T-helper 2 cell treated with Interferon-gamma antibody and Interleukin-4, amounts not matched to agents 100 ng/mL and 5 ng/mL, for 36 hours (primary cell): ENCODE measurements around the gene TAT. TPM values are rescaled to one million over a fixed set of nuclear protein-coding genes. Genes with fewer than 3 reads are reported as not detected.
"Not testable (repeated sequence)": the region's sequence is repeated elsewhere in the genome, so short reads cannot be mapped to it uniquely, and the experiment has no call there.

Experiments used
- intact Hi-C: fragments of 100-400 bp; cut with micrococcal nuclease; formaldehyde crosslinking; loops from one replicate; pipeline ENCODE4 v1.15.1; 2023
- total RNA-seq: library from RNA; stranded (reverse); gene quantifications from 2 replicates; pipeline ENCODE4 v1.2.3, GENCODE V29; 2022

The TAT gene
- not detected in 2 replicates for total RNA-seq

- intact Hi-C loops = no loop called here
These were observed at the start of gene TAT for GRCh38 chr16:71576971-71577370. TAT (minus strand) TSS chr16:71577092; CDS start chr16:71576415, 677 bp downstream.

GRCh38 chr16:71626018-71626857 is 49.3 kb upstream of the TAT start, which contains the start of gene MARVELD3:
MARVELD3 (plus strand) TSS chr16:71626184; CDS start chr16:71626230, 46 bp downstream.
- intact Hi-C loops = no loop called here

- intact Hi-C loops = no loop called here
These were observed 48.4 kb upstream of the TAT start for GRCh38 chr16:71625113-71625850.

- intact Hi-C loops = no loop called here
These were observed 46.7 kb upstream of the TAT start for GRCh38 chr16:71623597-71623996.

GRCh38 chr16:71622088-71622487 is 45.2 kb upstream of the TAT start:
- intact Hi-C loops = no loop called here

- intact Hi-C loops = no loop called here
These were observed 41.5 kb upstream of the TAT start for GRCh38 chr16:71618429-71618828.

- intact Hi-C loops = not testable (repeated sequence)
These were observed 38.1 kb upstream of the TAT start for GRCh38 chr16:71614956-71615355.

- intact Hi-C loops = loop anchor here (1.0 to 2.0 kb wide), 3 partner anchors 46 to 198 kb away; no protein-coding TSS in a partner anchor
These were observed 34.3 kb upstream of the TAT start for GRCh38 chr16:71610936-71611871.

- intact Hi-C loops = loop anchor here (2.0 kb wide), 2 partner anchors 68 to 198 kb away; no protein-coding TSS in a partner anchor
These were observed 33.6 kb upstream of the TAT start for GRCh38 chr16:71610447-71610846.

- intact Hi-C loops = no loop called here
These were observed 32.2 kb upstream of the TAT start for GRCh38 chr16:71609066-71609465.

- intact Hi-C loops = no loop called here
These were observed 23.9 kb upstream of the TAT start for GRCh38 chr16:71600822-71601221.

GRCh38 chr16:71598426-71598825 is 21.5 kb upstream of the TAT start:
- intact Hi-C loops = not testable (repeated sequence)

- intact Hi-C loops = not testable (repeated sequence)
These were observed 18.5 kb upstream of the TAT start for GRCh38 chr16:71595340-71595826.

GRCh38 chr16:71594000-71594646 is 17.2 kb upstream of the TAT start:
- intact Hi-C loops = no loop called here

GRCh38 chr16:71593048-71593999 is 16.4 kb upstream of the TAT start:
- intact Hi-C loops = no loop called here

- intact Hi-C loops = no loop called here
These were observed 15.0 kb upstream of the TAT start for GRCh38 chr16:71591917-71592316.

GRCh38 chr16:71590584-71590983 is 13.7 kb upstream of the TAT start:
- intact Hi-C loops = no loop called here

GRCh38 chr16:71590071-71590470 is 13.2 kb upstream of the TAT start:
- intact Hi-C loops = not testable (repeated sequence)

GRCh38 chr16:71589334-71589733 is 12.4 kb upstream of the TAT start:
- intact Hi-C loops = not testable (repeated sequence)
